Fibroblast of lung (primary cell): ENCODE results near the gene AMOT.

Experiments used
- CTCF ChIP-seq, 2 donors: IDR thresholded peaks in 1 of 2; conservative IDR thresholded peaks in 1 of 2; 1 replicate in 1 of 2; 2 replicates in 1 of 2; pipeline ENCODE4 v1.5.1; 2011 to 2012; ENCODE audit warnings: low read length in 2 of 2, control low read depth in 1 of 2, inconsistent platforms in 1 of 2, low read depth in 1 of 2, mild to moderate bottlenecking in 1 of 2
- EZH2 ChIP-seq: IDR thresholded peaks from 2 replicates; pipeline ENCODE4 v1.5.1; 2012; ENCODE audit warnings: low read length, control low read depth, mild to moderate bottlenecking; ENCODE audit errors: missing control alignments

GRCh38 chrX:112866175-112866574 lies 25.5 kb upstream of the AMOT start:
- TF ChIP-seq CTCF (conservative IDR thresholded peaks at IDR 0.05 in 1 of 2, IDR thresholded peaks at IDR 0.05 in 1 of 2; ENCODE audit: low read depth in 1 of 2, low read length in 2 of 2) (no peak), EZH2 (no peak)
